Fibroblast of lung (primary cell): Measurements from ENCODE around the gene IKBKE. TPM values are rescaled to one million over a fixed set of nuclear protein-coding genes. Genes with fewer than 3 reads are reported as not detected.

Experiments used
- DNase-seq, 2 donors: peaks; one replicate each; pipeline versions ENCODE4 v3.0.0 to v3.0.0-alpha.2; 2010; ENCODE audit warnings: low read depth in 2 of 2
- H2AFZ ChIP-seq: 2 replicates; pipeline ENCODE4 v1.5.1; 2012; ENCODE audit warnings: low read length, control low read depth, inconsistent platforms
- H3K27ac ChIP-seq: 2 replicates; pipeline ENCODE4 v1.5.1; 2011; ENCODE audit warnings: low read length, control low read depth; ENCODE audit not compliant: insufficient read depth
- H3K27me3 ChIP-seq: 2 replicates; pipeline ENCODE4 v1.5.1; 2011; ENCODE audit warnings: mild to moderate bottlenecking, low read length; ENCODE audit not compliant: control insufficient read depth, insufficient read depth
- H3K36me3 ChIP-seq: 2 replicates; pipeline ENCODE4 v1.5.1; 2011; ENCODE audit warnings: low read length; ENCODE audit not compliant: control insufficient read depth, insufficient read depth
- H3K4me1 ChIP-seq: 2 replicates; pipeline ENCODE4 v1.5.1; 2011; ENCODE audit warnings: low read length; ENCODE audit not compliant: control insufficient read depth, insufficient read depth; ENCODE audit errors: extremely low read depth
- H3K4me2 ChIP-seq: 2 replicates; pipeline ENCODE4 v1.5.1; 2011; ENCODE audit warnings: low read length, control low read depth; ENCODE audit not compliant: insufficient read depth; ENCODE audit errors: extremely low read depth
- H3K4me3 ChIP-seq, 4 experiments: fragments of 200-600 bp in 1 of 4; sonication (generic) in 1 of 4; replicated peaks in 1 of 4; 2 replicates each; pipeline ENCODE4 v1.5.1; 2011 to 2016; ENCODE audit warnings: low read length in 4 of 4, low read depth in 3 of 4, mild to moderate bottlenecking in 3 of 4, control low read depth in 2 of 4, inconsistent platforms in 1 of 4, mixed read lengths in 1 of 4; ENCODE audit not compliant: insufficient read depth in 1 of 4; ENCODE audit errors: control extremely low read depth in 1 of 4
- H3K79me2 ChIP-seq: 2 replicates; pipeline ENCODE4 v1.5.1; 2012; ENCODE audit warnings: mild to moderate bottlenecking, low read length, inconsistent platforms; ENCODE audit not compliant: control insufficient read depth, insufficient read depth
- H3K9ac ChIP-seq: 2 replicates; pipeline ENCODE4 v1.5.1; 2011; ENCODE audit warnings: mild to moderate bottlenecking, low read length, control low read depth; ENCODE audit not compliant: insufficient read depth
- H3K9me3 ChIP-seq: 2 replicates; pipeline ENCODE4 v1.5.1; 2012; ENCODE audit warnings: low read depth, low read length; ENCODE audit not compliant: control insufficient read depth, insufficient read depth
- H4K20me1 ChIP-seq: 2 replicates; pipeline ENCODE4 v1.5.1; 2011; ENCODE audit warnings: low read length; ENCODE audit not compliant: control insufficient read depth, insufficient read depth; ENCODE audit errors: extremely low read depth
- CTCF ChIP-seq, 2 donors: IDR thresholded peaks in 1 of 2; conservative IDR thresholded peaks in 1 of 2; 1 replicate in 1 of 2; 2 replicates in 1 of 2; pipeline ENCODE4 v1.5.1; 2011 to 2012; ENCODE audit warnings: low read length in 2 of 2, control low read depth in 1 of 2, inconsistent platforms in 1 of 2, low read depth in 1 of 2, mild to moderate bottlenecking in 1 of 2
- EZH2 ChIP-seq: IDR thresholded peaks from 2 replicates; pipeline ENCODE4 v1.5.1; 2012; ENCODE audit warnings: low read length, control low read depth, mild to moderate bottlenecking; ENCODE audit errors: missing control alignments
- polyA plus RNA-seq, 2 donors: library from polyadenylated mRNA; depleted of rRNA in 1 of 2; stranded (reverse) in 1 of 2; unstranded in 1 of 2; fragments of >200 nt; gene quantifications; 2 replicates each; pipeline ENCODE4 v1.2.1, GENCODE V29; 2011 to 2012; ENCODE audit warnings: missing spikeins in 1 of 2
- total RNA-seq: library from RNA; depleted of rRNA; stranded (reverse); fragments of >200 nt; gene quantifications from 2 replicates; pipeline ENCODE4 v1.2.1, GENCODE V29; 2014

The IKBKE gene
- total and polyA plus RNA-seq, 2 donors (not counting 1 experiment from before 2014, with no cell fraction given) = 9.6 to 12.4 TPM

DNA sequence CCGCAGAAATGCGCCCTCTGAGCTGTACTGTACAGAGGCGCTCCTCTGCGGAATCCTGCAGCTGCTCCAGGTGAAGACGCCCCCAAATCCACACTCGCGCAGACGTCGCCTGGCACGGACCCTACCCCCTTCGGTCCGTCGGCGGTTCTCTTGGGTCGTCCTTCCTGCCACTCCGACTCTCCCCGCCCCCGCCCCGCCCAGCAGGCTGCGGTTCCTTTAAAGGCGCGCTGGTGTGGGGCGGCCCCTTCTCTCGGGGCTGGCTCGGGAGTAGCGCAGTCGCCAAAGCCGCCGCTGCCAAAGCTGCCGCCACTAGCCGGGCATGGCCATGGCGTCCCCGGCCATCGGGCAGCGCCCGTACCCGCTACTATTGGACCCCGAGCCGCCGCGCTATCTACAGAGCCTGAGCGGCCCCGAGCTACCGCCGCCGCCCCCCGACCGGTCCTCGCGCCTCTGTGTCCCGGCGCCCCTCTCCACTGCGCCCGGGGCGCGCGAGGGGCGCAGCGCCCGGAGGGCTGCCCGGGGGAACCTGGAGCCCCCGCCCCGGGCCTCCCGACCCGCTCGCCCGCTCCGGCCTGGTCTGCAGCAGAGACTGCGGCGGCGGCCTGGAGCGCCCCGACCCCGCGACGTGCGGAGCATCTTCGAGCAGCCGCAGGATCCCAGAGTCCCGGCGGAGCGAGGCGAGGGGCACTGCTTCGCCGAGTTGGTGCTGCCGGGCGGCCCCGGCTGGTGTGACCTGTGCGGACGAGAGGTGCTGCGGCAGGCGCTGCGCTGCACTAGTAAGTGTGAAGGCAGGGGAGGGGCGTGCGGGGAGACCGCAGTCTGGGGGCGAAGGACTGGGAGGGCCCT, 37.2 kb downstream of the IKBKE start, which contains the start of gene RASSF5:
RASSF5 (plus strand) TSS at position 248 of the 846 bp plus-strand sequence; CDS start at position 320, 72 bp downstream.
- DNase-seq = peak; percentile 61 to 64
- Histone ChIP-seq H3K4me1 (peaks cover 20% of the 10 kb centered on the region), H2AFZ (peak within 1 kb of the TSS; percentile 42), H3K27ac (no peak within 1 kb of the TSS), H3K27me3 (peaks cover 2% of the 10 kb centered on the region), H3K79me2 (no peaks in the 10 kb centered on the region), H4K20me1 (no peaks in the 10 kb centered on the region), H3K36me3 (no peaks in the 10 kb centered on the region), H3K4me3 (peak within 1 kb of the TSS; percentile 31 to 61 (median 37)), H3K9me3 (no peaks in the 10 kb centered on the region), H3K4me2 (peak within 1 kb of the TSS; percentile 88), H3K9ac (peak within 1 kb of the TSS; percentile 27)
- TF ChIP-seq CTCF (conservative IDR thresholded peaks at IDR 0.05 in 1 of 2, IDR thresholded peaks at IDR 0.05 in 1 of 2; ENCODE audit: low read depth in 1 of 2, low read length in 2 of 2) (no peak), EZH2 (no peak)

- Histone ChIP-seq H3K79me2 (no peaks in the 10 kb centered on the region), H3K27ac (no peak overlapping the region), H3K9me3 (no peaks in the 10 kb centered on the region), H3K9ac (no peak overlapping the region), H3K4me3 (peak overlapping the region in 3 of 4 experiments; percentile 25 to 61 (median 31)), H3K27me3 (peaks cover 2% of the 10 kb centered on the region), H3K4me1 (peaks cover 27% of the 10 kb centered on the region), H3K36me3 (no peaks in the 10 kb centered on the region), H2AFZ (no peak overlapping the region), H3K4me2 (peak overlapping the region; percentile 85), H4K20me1 (no peaks in the 10 kb centered on the region)
- DNase-seq = no peak
- TF ChIP-seq EZH2 (no peak), CTCF (conservative IDR thresholded peaks at IDR 0.05 in 1 of 2, IDR thresholded peaks at IDR 0.05 in 1 of 2; ENCODE audit: low read depth in 1 of 2, low read length in 2 of 2) (no peak)
Measured at GRCh38 chr1:206508130-206508889, 38.0 kb downstream of the IKBKE start.

- no peak for TF ChIP-seq EZH2
- no peak for TF ChIP-seq CTCF (conservative IDR thresholded peaks at IDR 0.05 in 1 of 2, IDR thresholded peaks at IDR 0.05 in 1 of 2; ENCODE audit: low read depth in 1 of 2, low read length in 2 of 2)
- Histone ChIP-seq H3K9ac (no peak overlapping the region), H2AFZ (no peak overlapping the region), H3K27ac (no peak overlapping the region), H3K4me1 (peaks cover 27% of the 10 kb centered on the region), H3K36me3 (no peaks in the 10 kb centered on the region), H3K4me3 (peak overlapping the region in 1 of 4 experiments; percentile 61), H3K27me3 (peaks cover 2% of the 10 kb centered on the region), H3K4me2 (peak overlapping the region; percentile 85), H4K20me1 (no peaks in the 10 kb centered on the region), H3K9me3 (no peaks in the 10 kb centered on the region), H3K79me2 (no peaks in the 10 kb centered on the region)
- DNase-seq = peak; percentile 36 to 68
Measured at GRCh38 chr1:206508956-206509355, 38.7 kb downstream of the IKBKE start.
